Smooth muscle cell (in vitro differentiated cells): ENCODE measurements around the gene VAV3. TPM values are rescaled to one million over a fixed set of nuclear protein-coding genes. Genes with fewer than 3 reads are reported as not detected.
A peak's percentile ranks its signal among the peaks of the same experiment; 100 is the strongest.

ENCODE experiments used
- DNase-seq: peaks from one replicate; lab custom pipeline; 2025; ENCODE audit not compliant: unreplicated experiment; lab: John Stamatoyannopoulos, UW
- H2AFZ ChIP-seq: fragments of 200-600 bp; sonication (generic); 2 replicates; pipeline ENCODE4 v1.6.0; 2016; ENCODE audit warnings: antibody characterized with exemption, low read depth, mild to moderate bottlenecking
- H3F3A ChIP-seq: fragments of 200-600 bp; sonication (generic); 2 replicates; pipeline ENCODE4 v1.6.0; 2017; ENCODE audit warnings: antibody characterized with exemption, low read depth
- H3K27ac ChIP-seq: fragments of 200-600 bp; sonication (generic); 2 replicates; pipeline ENCODE4 v1.5.1; 2016; ENCODE audit warnings: low read depth, mild to moderate bottlenecking
- H3K27me3 ChIP-seq: fragments of 200-600 bp; sonication (generic); 2 replicates; pipeline ENCODE4 v1.6.1; 2016; ENCODE audit warnings: low read depth, mild to moderate bottlenecking
- H3K36me3 ChIP-seq: fragments of 200-600 bp; sonication (generic); 2 replicates; pipeline ENCODE4 v1.5.1; 2016; ENCODE audit warnings: low read depth
- H3K4me1 ChIP-seq: fragments of 200-600 bp; sonication (generic); 2 replicates; pipeline ENCODE4 v1.5.1; 2016; ENCODE audit warnings: low read depth
- H3K4me2 ChIP-seq: fragments of 200-600 bp; sonication (generic); 2 replicates; pipeline ENCODE4 v1.6.0; 2016; ENCODE audit warnings: mild to moderate bottlenecking
- H3K4me3 ChIP-seq: fragments of 200-600 bp; sonication (generic); 2 replicates; pipeline ENCODE4 v1.5.1; 2016; ENCODE audit warnings: mild to moderate bottlenecking
- H3K79me2 ChIP-seq: fragments of 200-600 bp; sonication (generic); 2 replicates; pipeline ENCODE4 v1.6.0; 2016; ENCODE audit warnings: low read depth, mild to moderate bottlenecking
- H3K9ac ChIP-seq: fragments of 200-600 bp; sonication (generic); 2 replicates; pipeline ENCODE4 v1.6.0; 2016; ENCODE audit warnings: low read depth
- H3K9me3 ChIP-seq: fragments of 200-600 bp; sonication (generic); replicated peaks from 2 replicates; pipeline ENCODE4 v1.5.1; 2016; ENCODE audit warnings: low read depth
- H4K20me1 ChIP-seq: fragments of 200-600 bp; sonication (generic); 2 replicates; pipeline ENCODE4 v1.6.0; 2016; ENCODE audit warnings: low read depth
- WGBS: methylation state at CpG from one replicate; pipeline ENCODE4 v1.1.7; 2016; ENCODE audit warnings: low lambda C conversion rate; 5-methylcytosine and 5-hydroxymethylcytosine counted together
- polyA plus RNA-seq: library from polyadenylated mRNA; unstranded; fragments of >200 nt; fragmentation: Nextera tagmentation; extraction: Ambion mirVana; gene quantifications from 2 replicates; pipeline ENCODE4 v1.2.1, GENCODE V29; 2016
- total RNA-seq: library from RNA; depleted of rRNA; stranded (reverse); fragments of >200 nt; gene quantifications from 2 replicates; pipeline ENCODE4 v1.2.3, GENCODE V29; 2014
- TF ChIP-seq, protein P1 (sequence below): fragments of 200-600 bp; sonication (generic); IDR thresholded peaks from 2 replicates; pipeline ENCODE4 v1.5.1; 2017; ENCODE audit warnings: borderline replicate concordance, mild to moderate bottlenecking, antibody characterized with exemption; ENCODE audit not compliant: insufficient read depth, poor library complexity, severe bottlenecking

VAV3 gene
- total and polyA plus RNA-seq, 2 experiments from 2014 or later: 0.62 to 10.1 TPM

- TF ChIP-seq, protein P1, sequence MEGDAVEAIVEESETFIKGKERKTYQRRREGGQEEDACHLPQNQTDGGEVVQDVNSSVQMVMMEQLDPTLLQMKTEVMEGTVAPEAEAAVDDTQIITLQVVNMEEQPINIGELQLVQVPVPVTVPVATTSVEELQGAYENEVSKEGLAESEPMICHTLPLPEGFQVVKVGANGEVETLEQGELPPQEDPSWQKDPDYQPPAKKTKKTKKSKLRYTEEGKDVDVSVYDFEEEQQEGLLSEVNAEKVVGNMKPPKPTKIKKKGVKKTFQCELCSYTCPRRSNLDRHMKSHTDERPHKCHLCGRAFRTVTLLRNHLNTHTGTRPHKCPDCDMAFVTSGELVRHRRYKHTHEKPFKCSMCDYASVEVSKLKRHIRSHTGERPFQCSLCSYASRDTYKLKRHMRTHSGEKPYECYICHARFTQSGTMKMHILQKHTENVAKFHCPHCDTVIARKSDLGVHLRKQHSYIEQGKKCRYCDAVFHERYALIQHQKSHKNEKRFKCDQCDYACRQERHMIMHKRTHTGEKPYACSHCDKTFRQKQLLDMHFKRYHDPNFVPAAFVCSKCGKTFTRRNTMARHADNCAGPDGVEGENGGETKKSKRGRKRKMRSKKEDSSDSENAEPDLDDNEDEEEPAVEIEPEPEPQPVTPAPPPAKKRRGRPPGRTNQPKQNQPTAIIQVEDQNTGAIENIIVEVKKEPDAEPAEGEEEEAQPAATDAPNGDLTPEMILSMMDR: no peak
- H3K9ac ChIP-seq: no peak overlapping the region
- no peak overlapping the region for H3K27ac ChIP-seq
- no peak for DNase-seq
- 47% methylated on average over 2 of the region's 2 CpGs for WGBS
- no peak overlapping the region for H3K4me2 ChIP-seq
- H4K20me1 ChIP-seq: no peaks in the 10 kb centered on the region
- H3K79me2 ChIP-seq: no peaks in the 10 kb centered on the region
- H3F3A ChIP-seq: no peaks in the 10 kb centered on the region
- H3K4me3 ChIP-seq: no peak overlapping the region
- H3K4me1 ChIP-seq: no peaks in the 10 kb centered on the region
- peaks cover 12% of the 10 kb centered on the region for H3K27me3 ChIP-seq
- H2AFZ ChIP-seq: no peak overlapping the region
- H3K36me3 ChIP-seq: no peaks in the 10 kb centered on the region
- no peaks in the 10 kb centered on the region for H3K9me3 ChIP-seq
Observed at GRCh38 chr1:107979926-107980325, 14.9 kb upstream of the VAV3 start.

- H2AFZ ChIP-seq: no peak overlapping the region
- peaks cover 12% of the 10 kb centered on the region for H3K27me3 ChIP-seq
- H3F3A ChIP-seq: no peaks in the 10 kb centered on the region
- H3K79me2 ChIP-seq: no peaks in the 10 kb centered on the region
- no peak overlapping the region for H3K4me3 ChIP-seq
- TF ChIP-seq, protein P1: no peak
- H3K9ac ChIP-seq: no peak overlapping the region
- H3K4me1 ChIP-seq: no peaks in the 10 kb centered on the region
- H3K4me2 ChIP-seq: no peak overlapping the region
- H4K20me1 ChIP-seq: no peaks in the 10 kb centered on the region
- 88% methylated on average over 3 of the region's 3 CpGs for WGBS
- DNase-seq: no peak
- H3K9me3 ChIP-seq: no peaks in the 10 kb centered on the region
- H3K27ac ChIP-seq: no peak overlapping the region
- H3K36me3 ChIP-seq: no peaks in the 10 kb centered on the region
Observed at GRCh38 chr1:107979088-107979487, 14.1 kb upstream of the VAV3 start.

GRCh38 chr1:107976836-107977235 is 11.9 kb upstream of the VAV3 start:
- H3K4me2 ChIP-seq: peak overlapping the region; percentile 0
- no peaks in the 10 kb centered on the region for H4K20me1 ChIP-seq
- WGBS: 63% methylated on average over 3 of the region's 3 CpGs
- no peaks in the 10 kb centered on the region for H3K4me1 ChIP-seq
- TF ChIP-seq, protein P1: no peak
- no peak overlapping the region for H3K9ac ChIP-seq
- H2AFZ ChIP-seq: no peak overlapping the region
- H3K79me2 ChIP-seq: no peaks in the 10 kb centered on the region
- no peak for DNase-seq
- no peaks in the 10 kb centered on the region for H3K9me3 ChIP-seq
- no peaks in the 10 kb centered on the region for H3K36me3 ChIP-seq
- no peak overlapping the region for H3K4me3 ChIP-seq
- peaks cover 31% of the 10 kb centered on the region for H3K27me3 ChIP-seq
- H3F3A ChIP-seq: no peaks in the 10 kb centered on the region
- no peak overlapping the region for H3K27ac ChIP-seq

GRCh38 chr1:107976431-107976830 is 11.5 kb upstream of the VAV3 start:
- no peaks in the 10 kb centered on the region for H3K79me2 ChIP-seq
- TF ChIP-seq, protein P1: no peak
- no peaks in the 10 kb centered on the region for H3K9me3 ChIP-seq
- H3K4me3 ChIP-seq: no peak overlapping the region
- H3K36me3 ChIP-seq: no peaks in the 10 kb centered on the region
- H3K4me2 ChIP-seq: peak overlapping the region; percentile 0
- no peak for DNase-seq
- no peak overlapping the region for H2AFZ ChIP-seq
- H3K27me3 ChIP-seq: peaks cover 36% of the 10 kb centered on the region
- H3K4me1 ChIP-seq: no peaks in the 10 kb centered on the region
- WGBS: 79% methylated on average over 3 of the region's 3 CpGs
- H4K20me1 ChIP-seq: no peaks in the 10 kb centered on the region
- no peak overlapping the region for H3K27ac ChIP-seq
- no peaks in the 10 kb centered on the region for H3F3A ChIP-seq
- no peak overlapping the region for H3K9ac ChIP-seq
